Measurements from ENCODE around the gene LIMS1. TPM values are rescaled to one million over a fixed set of nuclear protein-coding genes. Genes with fewer than 3 reads are reported as not detected.
"Not testable (repeated sequence)": the region's sequence is repeated elsewhere in the genome, so short reads cannot be mapped to it uniquely, and the experiment has no call there.

Gene LIMS1
- total RNA-seq, 1 donor, result 129 TPM

DNA sequence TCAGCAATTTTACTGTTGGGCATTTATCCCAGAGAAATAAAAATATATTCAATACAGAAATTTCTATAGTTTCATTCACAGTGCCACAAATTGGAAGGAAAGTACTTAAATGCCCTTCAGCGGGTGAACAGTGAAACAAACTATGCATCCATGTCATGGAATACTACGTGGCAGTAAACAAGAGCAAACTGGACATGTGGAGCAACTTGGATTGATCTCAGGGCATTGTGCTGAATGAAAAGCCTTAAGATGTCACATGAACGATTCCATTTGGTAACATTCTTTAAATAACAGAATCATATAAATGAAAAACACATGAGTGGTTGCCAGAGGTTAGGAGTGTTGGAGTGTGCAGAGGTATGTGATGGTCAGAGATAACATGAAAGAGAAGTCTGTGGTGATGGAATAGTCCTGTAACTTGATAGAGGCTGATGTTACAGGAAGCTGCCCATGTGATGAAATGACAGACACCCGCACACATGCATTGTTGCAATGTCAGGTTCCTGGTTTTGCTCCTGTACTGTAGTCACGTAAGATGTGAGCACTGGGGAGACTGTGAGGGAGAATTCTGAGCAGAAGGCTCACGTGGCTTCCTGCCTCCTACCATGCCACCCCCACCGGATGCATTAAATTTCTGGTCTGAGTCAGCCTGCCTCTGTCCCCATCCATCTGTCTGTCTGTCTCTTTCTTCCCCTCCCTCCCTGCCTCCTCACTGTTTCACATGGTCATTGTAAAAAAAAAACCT, 118.1 kb downstream of the LIMS1 start:
- DNase-seq (ENCODE audit: insufficient read length, low spot score, missing footprints); H3K79me2 ChIP-seq (ENCODE audit: insufficient read depth, low read length); H4K20me1 ChIP-seq (ENCODE audit: insufficient read depth, low read length); H3K27me3 ChIP-seq (ENCODE audit: insufficient read depth, low read length); H3K9me3 ChIP-seq (ENCODE audit: low read depth, low read length); H2AFZ ChIP-seq (ENCODE audit: low read length); H3K4me3 ChIP-seq (ENCODE audit: insufficient read depth, low read length); H3K36me3 ChIP-seq (ENCODE audit: insufficient read depth, low read length); H3K4me2 ChIP-seq (ENCODE audit: insufficient read depth, low read length): not testable (repeated sequence)
- Histone ChIP-seq H3K27ac (ENCODE audit: low read depth, low read length) (peak overlapping the region; percentile 99), H3K4me1 (ENCODE audit: insufficient read depth, low read length) (peaks cover 11% of the 10 kb centered on the region)

DNA sequence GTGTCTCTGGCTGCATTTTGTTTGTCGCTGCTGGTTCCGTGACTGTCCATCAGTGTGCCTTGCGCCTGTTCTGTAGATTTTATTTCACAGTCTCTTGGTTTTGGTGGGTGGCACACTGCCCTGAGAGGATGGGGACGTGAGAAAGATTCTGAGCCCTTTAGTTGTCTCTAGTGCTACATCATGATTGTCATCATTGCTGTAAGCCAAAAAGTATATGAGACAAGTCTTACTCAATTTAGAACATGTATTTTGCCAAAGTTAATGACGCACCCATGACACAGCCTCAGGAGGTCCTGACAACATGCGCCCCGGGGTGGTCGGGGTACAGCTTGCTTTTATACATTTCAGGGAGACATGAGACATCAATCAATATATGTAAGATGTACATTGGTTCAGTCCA, 119.2 kb downstream of the LIMS1 start:
- H4K20me1 ChIP-seq (ENCODE audit: insufficient read depth, low read length); H3K9me3 ChIP-seq (ENCODE audit: low read depth, low read length); H2AFZ ChIP-seq (ENCODE audit: low read length); H3K4me3 ChIP-seq (ENCODE audit: insufficient read depth, low read length); H3K4me2 ChIP-seq (ENCODE audit: insufficient read depth, low read length); H3K36me3 ChIP-seq (ENCODE audit: insufficient read depth, low read length); H3K27me3 ChIP-seq (ENCODE audit: insufficient read depth, low read length); DNase-seq (ENCODE audit: insufficient read length, low spot score, missing footprints); H3K79me2 ChIP-seq (ENCODE audit: insufficient read depth, low read length): not testable (repeated sequence)
- peaks cover 11% of the 10 kb centered on the region for H3K4me1 ChIP-seq (ENCODE audit: insufficient read depth, low read length)
- peak overlapping the region; percentile 96 for H3K27ac ChIP-seq (ENCODE audit: low read depth, low read length)

DNA sequence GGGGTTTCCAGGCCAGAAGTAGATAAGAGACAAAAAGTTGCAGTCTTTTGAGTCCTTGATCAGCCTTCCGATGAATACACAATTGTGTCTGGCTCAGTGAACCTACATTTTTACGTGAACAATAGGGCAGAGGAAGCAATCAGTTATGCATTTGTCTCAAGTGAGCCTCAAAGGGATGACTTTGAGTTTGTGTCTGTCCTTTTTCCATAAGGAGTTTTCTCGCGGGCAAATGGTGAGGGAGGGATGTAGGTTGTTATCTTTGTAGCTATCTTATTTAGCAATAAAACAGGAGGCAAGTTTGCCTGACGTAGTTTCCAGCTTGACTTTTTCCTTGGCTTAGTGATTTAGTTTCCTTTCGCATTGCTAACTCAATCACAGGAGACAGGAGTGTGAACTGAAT, 119.6 kb downstream of the LIMS1 start:
- not testable (repeated sequence) for H3K36me3 ChIP-seq (ENCODE audit: insufficient read depth, low read length); DNase-seq (ENCODE audit: insufficient read length, low spot score, missing footprints); H3K27me3 ChIP-seq (ENCODE audit: insufficient read depth, low read length); H3K4me3 ChIP-seq (ENCODE audit: insufficient read depth, low read length); H3K9me3 ChIP-seq (ENCODE audit: low read depth, low read length); H2AFZ ChIP-seq (ENCODE audit: low read length); H4K20me1 ChIP-seq (ENCODE audit: insufficient read depth, low read length)
- peaks cover 13% of the 10 kb centered on the region for H3K79me2 ChIP-seq (ENCODE audit: insufficient read depth, low read length)
- peak overlapping the region; percentile 96 for H3K27ac ChIP-seq (ENCODE audit: low read depth, low read length)
- H3K4me2 ChIP-seq (ENCODE audit: insufficient read depth, low read length), result peak overlapping the region; percentile 58
- H3K4me1 ChIP-seq (ENCODE audit: insufficient read depth, low read length), result peaks cover 11% of the 10 kb centered on the region

DNA sequence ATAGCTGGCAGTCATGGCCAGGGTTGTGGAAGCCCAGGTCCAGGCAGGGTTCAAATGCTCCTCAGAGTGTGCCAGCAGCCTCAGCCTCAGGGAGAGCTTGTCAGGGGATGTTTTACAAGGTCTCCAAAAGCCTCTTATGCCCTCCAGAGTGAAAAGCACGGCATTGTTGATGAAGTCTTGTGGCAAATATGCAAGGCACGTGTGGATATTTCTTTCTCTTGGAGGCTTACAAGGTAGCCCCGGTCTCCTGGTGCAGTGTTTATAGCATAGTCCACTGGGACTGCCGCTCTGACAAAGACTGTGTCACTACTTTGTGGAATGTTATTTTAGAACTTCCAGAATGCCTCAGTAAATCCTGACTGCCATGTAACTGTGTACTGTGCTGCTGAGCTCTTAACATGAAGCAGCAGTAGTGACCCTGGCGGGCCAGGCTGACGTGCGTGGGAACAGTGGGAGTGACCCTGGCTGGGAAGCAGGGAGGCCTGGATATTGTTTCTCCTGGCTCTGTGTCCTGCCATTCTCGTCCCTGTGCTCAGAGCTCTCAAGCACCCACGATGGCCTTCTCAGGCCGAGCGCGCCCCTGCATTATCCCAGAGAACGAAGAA, 120.4 kb downstream of the LIMS1 start:
- not testable (repeated sequence) for H3K4me3 ChIP-seq (ENCODE audit: insufficient read depth, low read length); DNase-seq (ENCODE audit: insufficient read length, low spot score, missing footprints)

DNA sequence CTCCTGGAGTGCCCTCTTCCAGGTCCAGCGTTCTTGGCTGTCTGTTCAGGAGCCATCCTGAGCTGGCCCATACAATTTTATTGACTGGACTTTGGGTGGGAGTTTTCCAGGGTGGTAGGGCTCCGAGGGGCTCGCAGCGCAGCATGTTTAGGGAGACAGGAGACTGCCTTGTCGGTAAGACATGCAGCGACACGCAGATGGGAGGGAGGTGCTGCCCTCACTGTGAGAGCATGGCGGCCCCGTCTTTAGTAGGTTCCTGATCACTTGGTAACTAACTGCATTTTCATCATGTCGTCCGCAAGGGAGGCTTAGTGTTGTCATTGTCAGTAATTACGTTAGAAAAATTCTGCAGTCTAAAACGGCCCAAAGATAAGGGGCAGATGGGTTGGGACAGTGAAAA, 121.0 kb downstream of the LIMS1 start:
- H3K36me3 ChIP-seq (ENCODE audit: insufficient read depth, low read length); H3K9me3 ChIP-seq (ENCODE audit: low read depth, low read length); H3K4me2 ChIP-seq (ENCODE audit: insufficient read depth, low read length); H2AFZ ChIP-seq (ENCODE audit: low read length); H3K4me3 ChIP-seq (ENCODE audit: insufficient read depth, low read length); H3K27ac ChIP-seq (ENCODE audit: low read depth, low read length); H4K20me1 ChIP-seq (ENCODE audit: insufficient read depth, low read length); DNase-seq (ENCODE audit: insufficient read length, low spot score, missing footprints); H3K27me3 ChIP-seq (ENCODE audit: insufficient read depth, low read length): not testable (repeated sequence)
- peaks cover 11% of the 10 kb centered on the region for H3K4me1 ChIP-seq (ENCODE audit: insufficient read depth, low read length)
- peaks cover 10% of the 10 kb centered on the region for H3K79me2 ChIP-seq (ENCODE audit: insufficient read depth, low read length)

More for the DNA sequence above, 120.4 kb downstream of the LIMS1 start:
- not testable (repeated sequence) for H3K9me3 ChIP-seq (ENCODE audit: low read depth, low read length); H3K27me3 ChIP-seq (ENCODE audit: insufficient read depth, low read length); H4K20me1 ChIP-seq (ENCODE audit: insufficient read depth, low read length); H2AFZ ChIP-seq (ENCODE audit: low read length); H3K36me3 ChIP-seq (ENCODE audit: insufficient read depth, low read length)
- H3K4me1 ChIP-seq (ENCODE audit: insufficient read depth, low read length), result peaks cover 11% of the 10 kb centered on the region
- H3K4me2 ChIP-seq (ENCODE audit: insufficient read depth, low read length), result peak overlapping the region; percentile 58
- peaks cover 11% of the 10 kb centered on the region for H3K79me2 ChIP-seq (ENCODE audit: insufficient read depth, low read length)
- peak overlapping the region; percentile 96 for H3K27ac ChIP-seq (ENCODE audit: low read depth, low read length)

DNA sequence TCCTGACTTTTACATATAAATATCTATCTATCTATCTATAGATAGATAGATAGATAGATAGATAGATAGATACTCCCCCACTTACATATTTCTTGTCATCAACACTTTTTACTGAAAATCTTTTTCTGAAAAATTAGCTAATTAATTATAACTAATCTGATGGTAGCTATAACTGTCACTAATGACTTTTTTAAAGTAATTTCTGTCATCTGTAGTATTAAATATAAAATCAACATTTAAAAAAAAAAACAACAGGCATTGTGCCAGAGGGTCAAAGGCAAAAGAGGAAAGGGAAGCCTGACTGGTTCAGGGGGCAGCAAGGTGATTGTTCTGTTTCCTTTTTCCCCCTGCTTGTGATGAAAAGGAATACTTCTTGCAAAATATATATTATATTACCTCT, 122.0 kb downstream of the LIMS1 start:
- H3K79me2 ChIP-seq (ENCODE audit: insufficient read depth, low read length), result peaks cover 13% of the 10 kb centered on the region
- H3K9me3 ChIP-seq (ENCODE audit: low read depth, low read length); H3K36me3 ChIP-seq (ENCODE audit: insufficient read depth, low read length); H3K27me3 ChIP-seq (ENCODE audit: insufficient read depth, low read length); H2AFZ ChIP-seq (ENCODE audit: low read length); DNase-seq (ENCODE audit: insufficient read length, low spot score, missing footprints); H3K4me3 ChIP-seq (ENCODE audit: insufficient read depth, low read length); H4K20me1 ChIP-seq (ENCODE audit: insufficient read depth, low read length); H3K4me2 ChIP-seq (ENCODE audit: insufficient read depth, low read length): not testable (repeated sequence)
- peak overlapping the region; percentile 41 for H3K27ac ChIP-seq (ENCODE audit: low read depth, low read length)
- H3K4me1 ChIP-seq (ENCODE audit: insufficient read depth, low read length), result peaks cover 11% of the 10 kb centered on the region

DNA sequence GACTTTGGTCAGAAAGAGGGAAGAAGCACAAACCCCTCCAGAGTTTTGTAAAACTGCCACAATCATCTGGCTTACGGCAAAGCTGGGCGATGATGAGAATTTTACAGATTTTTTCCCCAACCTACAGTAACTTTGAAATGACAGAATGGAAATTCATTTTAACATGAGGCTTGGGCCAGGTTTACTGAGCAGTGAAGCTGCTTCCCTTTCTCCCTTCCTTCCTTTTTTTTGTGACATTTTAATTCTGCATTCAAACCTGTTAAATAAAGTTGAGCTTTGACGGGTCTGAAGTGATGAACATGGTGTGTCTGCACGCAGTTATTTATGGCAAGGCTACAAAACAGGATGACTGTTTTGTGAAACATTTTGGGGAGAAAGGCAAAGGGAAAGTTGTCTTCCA, 123.2 kb downstream of the LIMS1 start:
- not testable (repeated sequence) for H3K27ac ChIP-seq (ENCODE audit: low read depth, low read length); H3K36me3 ChIP-seq (ENCODE audit: insufficient read depth, low read length); H2AFZ ChIP-seq (ENCODE audit: low read length); H3K27me3 ChIP-seq (ENCODE audit: insufficient read depth, low read length); DNase-seq (ENCODE audit: insufficient read length, low spot score, missing footprints); H3K9me3 ChIP-seq (ENCODE audit: low read depth, low read length); H3K4me3 ChIP-seq (ENCODE audit: insufficient read depth, low read length); H4K20me1 ChIP-seq (ENCODE audit: insufficient read depth, low read length); H3K4me2 ChIP-seq (ENCODE audit: insufficient read depth, low read length)
- H3K4me1 ChIP-seq (ENCODE audit: insufficient read depth, low read length), result peaks cover 17% of the 10 kb centered on the region
- H3K79me2 ChIP-seq (ENCODE audit: insufficient read depth, low read length), result peaks cover 13% of the 10 kb centered on the region

DNA sequence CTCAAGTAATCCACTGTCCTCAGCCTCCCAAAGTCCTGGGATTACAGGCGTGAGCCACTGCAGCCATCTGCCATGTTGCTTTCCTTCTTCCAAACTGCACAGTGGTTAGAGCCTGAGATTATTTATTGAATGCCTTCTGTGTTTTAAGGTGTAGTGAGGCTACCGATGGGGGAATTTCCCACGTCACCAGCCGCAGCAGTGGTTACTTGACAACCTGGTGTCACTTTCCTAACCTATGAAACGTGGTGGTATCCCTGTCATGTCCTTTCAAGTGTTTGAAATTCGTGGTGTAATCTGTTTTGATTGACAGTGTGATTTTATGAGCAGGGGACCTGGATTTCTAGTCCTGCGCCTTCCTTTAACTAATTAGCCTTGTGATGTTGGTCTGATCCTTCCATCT, 124.3 kb downstream of the LIMS1 start:
- H2AFZ ChIP-seq (ENCODE audit: low read length); H3K4me3 ChIP-seq (ENCODE audit: insufficient read depth, low read length); H3K36me3 ChIP-seq (ENCODE audit: insufficient read depth, low read length); H3K27ac ChIP-seq (ENCODE audit: low read depth, low read length); H3K4me2 ChIP-seq (ENCODE audit: insufficient read depth, low read length); H3K9me3 ChIP-seq (ENCODE audit: low read depth, low read length); DNase-seq (ENCODE audit: insufficient read length, low spot score, missing footprints); H4K20me1 ChIP-seq (ENCODE audit: insufficient read depth, low read length); H3K27me3 ChIP-seq (ENCODE audit: insufficient read depth, low read length): not testable (repeated sequence)
- H3K4me1 ChIP-seq (ENCODE audit: insufficient read depth, low read length), result peaks cover 15% of the 10 kb centered on the region
- peaks cover 15% of the 10 kb centered on the region for H3K79me2 ChIP-seq (ENCODE audit: insufficient read depth, low read length)

DNA sequence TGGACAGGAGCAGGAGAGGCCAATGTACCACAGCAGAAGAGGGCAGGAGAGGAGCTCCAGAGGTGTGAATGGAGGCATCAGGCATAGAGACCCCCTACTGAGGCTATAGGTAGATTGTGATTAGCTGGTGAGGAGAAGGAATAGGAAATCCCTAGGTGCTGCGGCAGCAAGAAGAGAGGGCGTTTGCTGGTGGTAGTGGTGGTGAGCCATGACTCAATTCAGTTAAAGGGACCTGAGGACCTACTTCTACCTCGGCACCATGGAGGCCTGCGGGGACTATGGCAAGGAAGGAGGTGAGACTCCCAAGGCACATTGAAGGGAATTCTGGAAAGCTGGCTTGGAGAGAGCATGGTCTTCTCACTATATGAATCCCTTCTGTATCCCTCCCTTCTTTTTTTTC, 127.2 kb downstream of the LIMS1 start:
- not testable (repeated sequence) for DNase-seq (ENCODE audit: insufficient read length, low spot score, missing footprints); H2AFZ ChIP-seq (ENCODE audit: low read length); H3K4me2 ChIP-seq (ENCODE audit: insufficient read depth, low read length); H3K36me3 ChIP-seq (ENCODE audit: insufficient read depth, low read length); H3K4me3 ChIP-seq (ENCODE audit: insufficient read depth, low read length); H3K27me3 ChIP-seq (ENCODE audit: insufficient read depth, low read length); H4K20me1 ChIP-seq (ENCODE audit: insufficient read depth, low read length); H3K9me3 ChIP-seq (ENCODE audit: low read depth, low read length)
- peaks cover 21% of the 10 kb centered on the region for H3K79me2 ChIP-seq (ENCODE audit: insufficient read depth, low read length)
- H3K27ac ChIP-seq (ENCODE audit: low read depth, low read length), result peak overlapping the region; percentile 77
- peaks cover 13% of the 10 kb centered on the region for H3K4me1 ChIP-seq (ENCODE audit: insufficient read depth, low read length)

Data from osteoblast (primary cell).